ENCODE measurements around the gene ETFDH. TPM values are rescaled to one million over a fixed set of nuclear protein-coding genes. Genes with fewer than 3 reads are reported as not detected.
"Not testable (repeated sequence)": the region's sequence is repeated elsewhere in the genome, so short reads cannot be mapped to it uniquely, and the experiment has no call there.

The ETFDH gene
- polyA plus RNA-seq, 1 donor (not counting 4 experiments of a cell fraction or from before 2014, with no cell fraction given): 25.5 TPM

- no peak overlapping the region for H3K4me2 ChIP-seq (ENCODE audit: control insufficient read depth, extremely low read depth, insufficient read depth, low read depth, low read length)
- no peak overlapping the region for H3K9ac ChIP-seq (ENCODE audit: control insufficient read depth, extremely low read depth, insufficient read depth, low read length)
- H3K4me3 ChIP-seq (ENCODE audit: control insufficient read depth in 2 of 3, extremely low read depth in 1 of 3, insufficient read depth in 2 of 3, low read depth in 1 of 3, low read length in 3 of 3): no peak overlapping the region
- peaks cover 0 to 3% of the 10 kb centered on the region in 2 experiments for H3K36me3 ChIP-seq (ENCODE audit: control insufficient read depth in 2 of 2, extremely low read depth in 1 of 2, insufficient read depth in 2 of 2, low read length in 2 of 2)
- dilution Hi-C loops (cut with MboI; ENCODE audit: extremely low pct_ligation_motif_present, low sequenced_read_pairs): no loop called here
- H3K27ac ChIP-seq (ENCODE audit: control insufficient read depth, insufficient read depth, low read length): no peak overlapping the region
- H3K79me2 ChIP-seq (ENCODE audit: control insufficient read depth, insufficient read depth, low read length): no peaks in the 10 kb centered on the region
- H3K9me1 ChIP-seq (ENCODE audit: control insufficient read depth, extremely low read depth, insufficient read depth, low read length): no peaks in the 10 kb centered on the region
- TF ChIP-seq CTCF (optimal IDR thresholded peaks at IDR 0.05 in 1 of 3, IDR thresholded peaks at IDR 0.05 in 1 of 3, conservative IDR thresholded peaks at IDR 0.05 in 1 of 3; ENCODE audit: extremely low read depth in 1 of 3, insufficient read depth in 2 of 3, low read length in 3 of 3) (no peak), EZH2 (IDR thresholded peaks at IDR 0.05; ENCODE audit: low read length) (no peak)
- no peaks in the 10 kb centered on the region for H3K9me3 ChIP-seq (ENCODE audit: control insufficient read depth, low read depth, low read length)
- no peak for DNase-seq (ENCODE audit: low read depth, low spot score)
- H3K4me1 ChIP-seq (ENCODE audit: control insufficient read depth, extremely low read depth, insufficient read depth, low read length): no peaks in the 10 kb centered on the region
- FAIRE-seq: no peak
- H4K20me1 ChIP-seq (ENCODE audit: control insufficient read depth, extremely low read depth, insufficient read depth, low read length): no peaks in the 10 kb centered on the region
- no peaks in the 10 kb centered on the region for H3K27me3 ChIP-seq (ENCODE audit: control insufficient read depth, extremely low read depth, insufficient read depth, low read length)
- H2AFZ ChIP-seq (ENCODE audit: control insufficient read depth, low read length): no peak overlapping the region
These were observed 32.2 kb downstream of the ETFDH start for GRCh38 chr4:158704274-158704673.

- FAIRE-seq: no peak
- H3K36me3 ChIP-seq (ENCODE audit: control insufficient read depth in 2 of 2, extremely low read depth in 1 of 2, insufficient read depth in 2 of 2, low read length in 2 of 2): peaks cover 17 to 31% of the 10 kb centered on the region in 2 experiments
These were observed 38.7 kb downstream of the ETFDH start for GRCh38 chr4:158710814-158711213.

GRCh38 chr4:158712622-158713021, 40.5 kb downstream of the ETFDH start:
- H3K27me3 ChIP-seq (ENCODE audit: control insufficient read depth, extremely low read depth, insufficient read depth, low read length); H3K4me3 ChIP-seq (ENCODE audit: control insufficient read depth in 2 of 3, extremely low read depth in 1 of 3, insufficient read depth in 2 of 3, low read depth in 1 of 3, low read length in 3 of 3); H3K27ac ChIP-seq (ENCODE audit: control insufficient read depth, insufficient read depth, low read length); H3K9ac ChIP-seq (ENCODE audit: control insufficient read depth, extremely low read depth, insufficient read depth, low read length); H2AFZ ChIP-seq (ENCODE audit: control insufficient read depth, low read length); H3K9me1 ChIP-seq (ENCODE audit: control insufficient read depth, extremely low read depth, insufficient read depth, low read length); H3K79me2 ChIP-seq (ENCODE audit: control insufficient read depth, insufficient read depth, low read length); DNase-seq (ENCODE audit: low read depth, low spot score); H3K4me2 ChIP-seq (ENCODE audit: control insufficient read depth, extremely low read depth, insufficient read depth, low read depth, low read length); H3K4me1 ChIP-seq (ENCODE audit: control insufficient read depth, extremely low read depth, insufficient read depth, low read length); FAIRE-seq; H3K9me3 ChIP-seq (ENCODE audit: control insufficient read depth, low read depth, low read length); H4K20me1 ChIP-seq (ENCODE audit: control insufficient read depth, extremely low read depth, insufficient read depth, low read length); dilution Hi-C loops (cut with MboI; ENCODE audit: extremely low pct_ligation_motif_present, low sequenced_read_pairs): not testable (repeated sequence)
- H3K36me3 ChIP-seq (ENCODE audit: control insufficient read depth in 2 of 2, extremely low read depth in 1 of 2, insufficient read depth in 2 of 2, low read length in 2 of 2): peaks cover 20 to 37% of the 10 kb centered on the region in 2 experiments

More at GRCh38 chr4:158710814-158711213, 38.7 kb downstream of the ETFDH start:
- Histone ChIP-seq H4K20me1 (ENCODE audit: control insufficient read depth, extremely low read depth, insufficient read depth, low read length) (no peaks in the 10 kb centered on the region), H3K27me3 (ENCODE audit: control insufficient read depth, extremely low read depth, insufficient read depth, low read length) (no peaks in the 10 kb centered on the region), H3K9ac (ENCODE audit: control insufficient read depth, extremely low read depth, insufficient read depth, low read length) (no peak overlapping the region), H3K4me3 (ENCODE audit: control insufficient read depth in 2 of 3, extremely low read depth in 1 of 3, insufficient read depth in 2 of 3, low read depth in 1 of 3, low read length in 3 of 3) (no peak overlapping the region), H3K79me2 (ENCODE audit: control insufficient read depth, insufficient read depth, low read length) (no peaks in the 10 kb centered on the region), H2AFZ (ENCODE audit: control insufficient read depth, low read length) (no peak overlapping the region), H3K27ac (ENCODE audit: control insufficient read depth, insufficient read depth, low read length) (no peak overlapping the region), H3K4me1 (ENCODE audit: control insufficient read depth, extremely low read depth, insufficient read depth, low read length) (no peaks in the 10 kb centered on the region), H3K9me1 (ENCODE audit: control insufficient read depth, extremely low read depth, insufficient read depth, low read length) (no peaks in the 10 kb centered on the region), H3K4me2 (ENCODE audit: control insufficient read depth, extremely low read depth, insufficient read depth, low read depth, low read length) (no peak overlapping the region), H3K9me3 (ENCODE audit: control insufficient read depth, low read depth, low read length) (no peaks in the 10 kb centered on the region)
- no peak for TF ChIP-seq EZH2 (IDR thresholded peaks at IDR 0.05; ENCODE audit: low read length)
- peak in 2 of 3 experiments; percentile 18 to 24 for TF ChIP-seq CTCF (optimal IDR thresholded peaks at IDR 0.05 in 1 of 3, IDR thresholded peaks at IDR 0.05 in 1 of 3, conservative IDR thresholded peaks at IDR 0.05 in 1 of 3; ENCODE audit: extremely low read depth in 1 of 3, insufficient read depth in 2 of 3, low read length in 3 of 3)
- DNase-seq (ENCODE audit: low read depth, low spot score): no peak
- dilution Hi-C loops (cut with MboI; ENCODE audit: extremely low pct_ligation_motif_present, low sequenced_read_pairs): no loop called here

Measured in keratinocyte (primary cell).